HCT116 (cell line): ENCODE results near the gene ACY1. TPM values are rescaled to one million over a fixed set of nuclear protein-coding genes. Genes with fewer than 3 reads are reported as not detected.

Experiments used
- ATAC-seq: fragments of 200-7000 bp; cut with Tn5 transposase; 2 replicates; pipeline ENCODE4 v1.9.1; 2020; ENCODE audit warnings: mild to moderate bottlenecking, moderate library complexity
- BruUV-seq: library from RNA; stranded (reverse); fragments of 400-500 nt; replicated peaks from 2 replicates; lab custom pipeline; 2021; lab: Mats Ljungman, UMichigan
- CTCF ChIA-PET: fragments of 300-600 bp; sonication (Branson Sonifier 250); formaldehyde crosslinking; loops from one replicate; lab custom pipeline; 2021; ENCODE audit warnings: antibody characterized with exemption; lab: Charles Lee
- POLR2A ChIA-PET: fragments of 300-600, 350-600 bp; sonication (Branson Sonifier 250); formaldehyde crosslinking; loops from one replicate; lab custom pipeline; 2021; ENCODE audit warnings: antibody characterized with exemption; lab: Charles Lee
- RAD21 ChIA-PET, 2 experiments: fragments of 300-600 bp; sonication (Branson Sonifier 250); formaldehyde crosslinking; loops; one replicate each; lab custom pipeline; 2023; ENCODE audit warnings: low total read pairs in 2 of 2; ENCODE audit not compliant: uncharacterized antibody in 2 of 2, unreplicated experiment in 2 of 2, low non-redundant PET in 1 of 2; lab: Charles Lee
- DNase-seq: peaks from one replicate; pipeline ENCODE4 v3.0.0-alpha.2; 2010; ENCODE audit warnings: low read depth, low spot score
- H2AFZ ChIP-seq: fragments of 200-600 bp; shearing (Covaris generic), sonication (generic); 2 replicates; pipeline ENCODE4 v1.6.1; 2017; ENCODE audit warnings: low read depth, mixed run types, mixed read lengths, antibody characterized with exemption, low read length; ENCODE audit not compliant: poor library complexity, severe bottlenecking
- H3K27ac ChIP-seq: 2 replicates; pipeline ENCODE4 v1.5.1; 2012; ENCODE audit warnings: low read depth, low read length
- H3K27me3 ChIP-seq: fragments of 200-600 bp; sonication (generic); 2 replicates; pipeline ENCODE4 v1.6.1; 2016; ENCODE audit warnings: mixed run types, low read length, mixed read lengths; ENCODE audit not compliant: insufficient read depth
- H3K36me3 ChIP-seq, 2 experiments: fragments of 200-500 bp in 1 of 2; fragments of 200-600 bp in 1 of 2; sonication (Bioruptor generic) in 1 of 2; sonication (generic) in 1 of 2; 2 replicates each; pipeline versions ENCODE4 v1.5.1 to v1.6.1; 2014 to 2016; ENCODE audit warnings: low read length in 2 of 2, inconsistent platforms in 1 of 2, mixed read lengths in 1 of 2, mixed run types in 1 of 2; ENCODE audit not compliant: insufficient read depth in 2 of 2, control insufficient read depth in 1 of 2
- H3K4me1 ChIP-seq, 2 experiments: fragments of 200-600 bp in 1 of 2; sonication (generic) in 1 of 2; 2 replicates each; pipeline versions ENCODE4 v1.5.1 to v1.6.1; 2012 to 2017; ENCODE audit warnings: low read length in 2 of 2, inconsistent platforms in 1 of 2, mild to moderate bottlenecking in 1 of 2, mixed read lengths in 1 of 2, mixed run types in 1 of 2, moderate library complexity in 1 of 2; ENCODE audit not compliant: insufficient read depth in 2 of 2, control insufficient read depth in 1 of 2
- H3K4me2 ChIP-seq: fragments of 200-600 bp; sonication (generic); 2 replicates; pipeline ENCODE4 v1.6.1; 2017; ENCODE audit warnings: mixed run types, low read length, mixed read lengths
- H3K4me3 ChIP-seq, 2 experiments: fragments of 200-600 bp in 1 of 2; sonication (generic) in 1 of 2; replicated peaks in 1 of 2; 2 replicates each; pipeline ENCODE4 v1.5.1; 2011 to 2016; ENCODE audit warnings: low read length in 2 of 2, control low read depth in 1 of 2, low read depth in 1 of 2, mild to moderate bottlenecking in 1 of 2, mixed read lengths in 1 of 2, mixed run types in 1 of 2
- H3K79me2 ChIP-seq: fragments of 200-600 bp; sonication (generic); 2 replicates; pipeline ENCODE4 v1.6.1; 2017; ENCODE audit warnings: mild to moderate bottlenecking, mixed run types, low read length, moderate library complexity, mixed read lengths; ENCODE audit not compliant: insufficient read depth
- H3K9ac ChIP-seq: fragments of 200-600 bp; sonication (generic); 2 replicates; pipeline ENCODE4 v1.6.1; 2016; ENCODE audit warnings: low read length, mixed read lengths
- H3K9me2 ChIP-seq: fragments of 200-600 bp; sonication (generic), shearing (Covaris generic); 2 replicates; pipeline ENCODE4 v1.6.1; 2017; ENCODE audit warnings: mixed run types, mild to moderate bottlenecking, moderate library complexity; ENCODE audit not compliant: insufficient read depth
- H3K9me3 ChIP-seq, 2 experiments: fragments of 200-500 bp in 1 of 2; fragments of 200-600 bp in 1 of 2; sonication (Bioruptor generic) in 1 of 2; sonication (generic) in 1 of 2; 2 replicates each; pipeline ENCODE4 v1.6.1; 2014 to 2017; ENCODE audit warnings: low read length in 2 of 2, mixed read lengths in 2 of 2, inconsistent platforms in 1 of 2, low read depth in 1 of 2, mild to moderate bottlenecking in 1 of 2, mixed run types in 1 of 2, moderate library complexity in 1 of 2; ENCODE audit not compliant: control insufficient read depth in 1 of 2, insufficient read depth in 1 of 2
- H4K20me1 ChIP-seq: fragments of 200-600 bp; sonication (generic), shearing (Covaris generic); 2 replicates; pipeline ENCODE4 v1.6.1; 2017; ENCODE audit warnings: mixed run types, mild to moderate bottlenecking, moderate library complexity; ENCODE audit not compliant: insufficient read depth
- ATF3 ChIP-seq: IDR thresholded peaks from 2 replicates; pipeline ENCODE4 v1.6.1; 2012
- CBX3 ChIP-seq: IDR thresholded peaks from 2 replicates; pipeline ENCODE4 v1.6.1; 2012; ENCODE audit warnings: low read depth
- CEBPB ChIP-seq: IDR thresholded peaks from 2 replicates; pipeline ENCODE4 v1.6.1; 2012; ENCODE audit warnings: low read depth
- EZH2 ChIP-seq: fragments of 200-600 bp; sonication (generic); IDR thresholded peaks from 2 replicates; pipeline ENCODE4 v1.6.1; 2017; ENCODE audit warnings: antibody characterized with exemption, mixed run types
- FOSL1 ChIP-seq: IDR thresholded peaks from 2 replicates; pipeline ENCODE4 v1.6.1; 2012; ENCODE audit warnings: low read depth
- JUND ChIP-seq: IDR thresholded peaks from 2 replicates; pipeline ENCODE4 v1.6.1; 2012
- MAX ChIP-seq: IDR thresholded peaks from 2 replicates; pipeline ENCODE4 v1.6.1; 2012
- RAD21 ChIP-seq: IDR thresholded peaks from 2 replicates; pipeline ENCODE4 v1.6.1; 2012; ENCODE audit warnings: low read depth, mild to moderate bottlenecking
- REST ChIP-seq: IDR thresholded peaks from 2 replicates; pipeline ENCODE4 v1.6.1; 2012; ENCODE audit warnings: low read depth
- SIN3A ChIP-seq: IDR thresholded peaks from 2 replicates; pipeline ENCODE4 v1.6.1; 2012; ENCODE audit warnings: low read depth
- SP1 ChIP-seq: IDR thresholded peaks from 2 replicates; pipeline ENCODE4 v1.6.1; 2012; ENCODE audit warnings: low read depth
- TCF7L2 ChIP-seq: IDR thresholded peaks from 2 replicates; pipeline ENCODE4 v1.7.0; 2011; ENCODE audit warnings: borderline replicate concordance, inconsistent platforms; ENCODE audit not compliant: insufficient read depth, insufficient read length; ENCODE audit errors: extremely low read depth
- YY1 ChIP-seq: IDR thresholded peaks from 2 replicates; pipeline ENCODE4 v1.6.1; 2011; ENCODE audit warnings: low read length, low read depth, moderate library complexity, mild to moderate bottlenecking; ENCODE audit not compliant: insufficient replicate concordance; ENCODE audit errors: extremely low read depth
- ZBTB33 ChIP-seq: IDR thresholded peaks from 2 replicates; pipeline ENCODE4 v1.6.1; 2011; ENCODE audit warnings: mild to moderate bottlenecking, low read length, moderate library complexity; ENCODE audit not compliant: insufficient replicate concordance; ENCODE audit errors: extremely low read depth
- ZFX ChIP-seq: fragments of 450-650 bp; IDR thresholded peaks from 2 replicates; pipeline ENCODE4 v1.6.1; 2017
- intact Hi-C: fragments of 100-400 bp; cut with micrococcal nuclease; formaldehyde crosslinking; loops from 2 replicates; pipeline ENCODE4 v1.10.0; 2022
- total RNA-seq: library from RNA; stranded (reverse); gene quantifications from one replicate; pipeline ENCODE4 v1.2.1, GENCODE V29; 2021; ENCODE audit not compliant: unreplicated experiment

The ACY1 gene
- total RNA-seq, 1 experiment from 2014 or later = 73.2 TPM

- Histone ChIP-seq H3K9ac (no peak overlapping the region), H3K36me3 (no peaks in the 10 kb centered on the region; a peak in 1 of 4 replicates), H3K4me2 (no peak overlapping the region), H3K79me2 (peaks cover 3% of the 10 kb centered on the region; the same call in 1 of the 2 replicates), H3K9me2 (no peaks in the 10 kb centered on the region), H3K4me3 (no peak overlapping the region), H3K9me3 (no peaks in the 10 kb centered on the region), H3K27me3 (no peaks in the 10 kb centered on the region), H2AFZ (no peak overlapping the region), H4K20me1 (no peaks in the 10 kb centered on the region), H3K4me1 (peaks cover 19 to 30% of the 10 kb centered on the region in 2 experiments), H3K27ac (no peak overlapping the region)
- no peak for DNase-seq
- no peak for ATAC-seq
- ChIA-PET RAD21 (no interaction called here), POLR2A (no interaction called here), CTCF (interaction anchor here (1.2 kb wide), 1 partner anchor 23 kb away, joined by 3 read pairs; the partner anchor contains the start of gene RRP9)
- intact Hi-C loops = no loop called here
- BruUV-seq = no TSS peak
- TF ChIP-seq CEBPB (no peak), YY1 (no peak), EZH2 (no peak), SP1 (no peak), TCF7L2 (no peak), ATF3 (no peak)
Observed at GRCh38 chr3:51964521-51964920, 18.8 kb upstream of the ACY1 start.

GRCh38 chr3:51966016-51966415, 17.3 kb upstream of the ACY1 start:
- no peak for DNase-seq
- no TSS peak for BruUV-seq
- peaks cover 18% of the 10 kb centered on the region for H3K79me2 ChIP-seq
- no peak overlapping the region for H3K27ac ChIP-seq
- ATAC-seq = no peak
- H3K4me1 ChIP-seq = peaks cover 23 to 45% of the 10 kb centered on the region in 2 experiments
- no peaks in the 10 kb centered on the region for H3K27me3 ChIP-seq
- H3K36me3 ChIP-seq = peaks cover 2 to 10% of the 10 kb centered on the region in 2 experiments; a peak in 2 of 4 replicates
- peak overlapping the region; percentile 90; the same call in 1 of the 2 replicates for H3K4me2 ChIP-seq
- ChIA-PET POLR2A (no interaction called here), RAD21 (no interaction called here), CTCF (interaction anchor here (1.3 to 1.5 kb wide), 3 partner anchors 8 to 24 kb away, joined by 4 read pairs; partner anchors contain the start of genes ABHD14A, ABHD14B, PARP3 and RRP9)
- no peaks in the 10 kb centered on the region for H3K9me2 ChIP-seq
- H3K4me3 ChIP-seq = no peak overlapping the region
- H3K9ac ChIP-seq = no peak overlapping the region
- H2AFZ ChIP-seq = no peak overlapping the region
- no peaks in the 10 kb centered on the region for H3K9me3 ChIP-seq
- intact Hi-C loops = no loop called here
- H4K20me1 ChIP-seq = 0 out of 2 replicates have a peak, but pooled peaks cover 4% of the 10 kb centered on the region
- TF ChIP-seq CBX3 = no peak
- no peak for TF ChIP-seq EZH2
- TF ChIP-seq FOSL1 = no peak
- TF ChIP-seq ZFX = no peak
- TF ChIP-seq MAX = no peak
- TF ChIP-seq REST = no peak
- TF ChIP-seq ATF3 = no peak
- TF ChIP-seq SP1 = no peak
- TF ChIP-seq SIN3A = no peak
- TF ChIP-seq RAD21 = no peak
- no peak for TF ChIP-seq JUND
- no peak for TF ChIP-seq ZBTB33
